Fibroblast of pulmonary artery (primary cell): ENCODE measurements around the gene AXIN1.
A peak's percentile ranks its signal among the peaks of the same experiment; 100 is the strongest.
"Not testable (repeated sequence)": the region's sequence is repeated elsewhere in the genome, so short reads cannot be mapped to it uniquely, and the experiment has no call there.

Source experiments
- DNase-seq: peaks from one replicate; pipeline ENCODE4 v3.0.0-alpha.2; 2010; ENCODE audit warnings: low read depth
- H3K4me3 ChIP-seq: replicated peaks from 2 replicates; pipeline ENCODE4 v1.5.1; 2011; ENCODE audit warnings: low read depth, mild to moderate bottlenecking, control low read depth, low read length, moderate library complexity
- CTCF ChIP-seq: IDR thresholded peaks from 2 replicates; pipeline ENCODE4 v1.5.1; 2011; ENCODE audit warnings: mild to moderate bottlenecking, control low read depth, low read length, inconsistent platforms; ENCODE audit errors: missing control alignments

Gene AXIN1

DNA sequence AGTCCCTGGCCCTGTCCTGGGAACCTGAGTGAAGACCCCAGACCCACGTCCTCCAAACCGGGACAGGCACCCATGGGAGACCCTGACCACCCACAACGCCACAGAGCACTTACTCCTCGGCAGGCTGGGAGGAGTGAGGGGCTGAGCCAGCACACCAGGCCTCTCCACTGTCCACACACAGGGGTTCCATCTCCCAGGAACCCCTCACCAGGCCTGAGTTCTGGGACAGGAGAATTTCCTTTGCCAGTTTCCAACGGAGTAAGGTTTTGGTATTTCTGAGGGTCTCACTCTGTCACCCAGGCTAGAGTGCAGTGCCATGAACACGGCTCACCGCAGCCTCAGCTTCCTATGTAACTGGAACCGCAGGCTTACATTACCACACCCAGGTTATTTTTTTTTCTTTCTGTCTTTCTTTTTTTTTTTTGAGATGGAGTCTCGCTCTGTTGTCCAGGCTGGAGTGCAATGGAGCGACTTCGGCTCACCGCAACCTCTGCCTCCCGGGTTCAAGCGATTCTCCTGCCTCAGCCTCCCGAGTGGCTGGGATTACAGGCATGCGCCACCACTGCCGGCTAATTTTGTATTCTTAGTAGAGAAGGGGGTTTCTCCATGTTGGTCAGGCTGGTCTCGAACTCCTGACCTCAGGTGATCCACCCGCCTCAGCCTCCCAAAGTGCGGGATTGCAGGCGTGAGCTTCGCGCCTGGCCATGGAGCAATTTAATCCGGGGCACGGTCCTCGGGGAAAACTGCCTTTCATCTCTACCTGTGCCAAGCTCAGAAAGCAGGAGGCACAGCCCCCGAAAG is 27.6 kb upstream of the AXIN1 start:
- TF ChIP-seq CTCF: no peak

DNA sequence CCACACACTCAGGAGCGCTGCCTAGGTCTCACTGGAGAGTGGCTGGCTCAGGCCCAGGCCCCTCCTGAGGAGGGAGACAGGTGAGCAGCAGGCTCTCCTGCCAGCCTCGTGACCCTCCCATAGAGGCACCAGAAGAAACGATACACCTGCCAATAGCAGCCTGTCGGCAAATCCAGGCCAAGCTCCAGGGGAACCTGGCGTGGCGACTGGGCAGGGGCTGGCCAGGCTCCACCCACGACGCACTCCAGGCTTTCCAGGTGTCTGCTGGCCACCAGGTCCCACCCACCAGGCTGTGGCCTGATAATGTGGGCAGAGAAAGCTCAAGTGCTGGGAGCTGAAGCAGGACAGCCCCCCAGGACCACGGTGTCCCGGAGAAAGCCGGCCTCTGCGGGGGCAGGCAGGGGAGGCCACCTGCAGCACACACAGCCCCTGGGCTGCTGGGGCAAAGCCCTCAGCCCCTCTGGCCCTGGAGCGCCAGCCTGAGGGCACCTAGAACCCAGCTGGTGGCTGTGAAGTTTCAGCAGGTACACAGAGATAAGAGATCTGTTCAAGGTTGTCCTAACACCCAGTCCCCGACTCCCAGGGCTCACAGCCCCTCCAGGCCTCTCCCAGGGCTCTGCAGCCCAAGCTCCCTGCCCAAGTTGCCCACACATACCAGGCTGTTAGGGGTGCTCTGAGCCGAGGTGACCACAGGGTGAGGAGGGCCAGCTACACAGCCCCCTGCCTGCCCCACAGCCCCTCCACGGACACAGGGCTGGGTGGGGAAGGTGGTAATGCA is 26.8 kb upstream of the AXIN1 start:
- DNase-seq: no peak
- TF ChIP-seq CTCF: no peak
- no peak overlapping the region for H3K4me3 ChIP-seq

More for the DNA sequence above, 27.6 kb upstream of the AXIN1 start:
- H3K4me3 ChIP-seq: peak overlapping the region; percentile 76
- DNase-seq: no peak

DNA sequence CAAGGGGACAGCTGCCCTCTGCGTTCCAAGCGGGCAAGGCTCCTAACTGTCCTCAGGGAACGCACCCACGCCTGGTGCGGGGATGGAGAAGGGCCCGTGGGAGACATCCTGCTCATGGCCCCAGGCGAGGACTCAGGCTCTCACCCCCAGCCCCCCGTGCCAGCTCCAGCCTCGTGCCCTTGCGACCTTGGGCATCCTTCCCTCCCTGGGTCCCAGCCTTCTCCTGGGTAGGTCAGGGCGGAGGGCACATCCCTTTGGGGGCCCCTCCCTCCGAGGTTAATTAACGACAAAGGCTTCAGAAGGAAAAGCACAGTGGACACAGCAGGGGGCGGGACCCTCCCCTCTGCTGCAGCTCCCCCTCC is 26.3 kb upstream of the AXIN1 start:
- no peak for DNase-seq
- no peak for TF ChIP-seq CTCF
- H3K4me3 ChIP-seq: no peak overlapping the region

- DNase-seq, H3K4me3 ChIP-seq: not testable (repeated sequence)
These were observed 25.7 kb upstream of the AXIN1 start for GRCh38 chr16:378113-378820.

DNA sequence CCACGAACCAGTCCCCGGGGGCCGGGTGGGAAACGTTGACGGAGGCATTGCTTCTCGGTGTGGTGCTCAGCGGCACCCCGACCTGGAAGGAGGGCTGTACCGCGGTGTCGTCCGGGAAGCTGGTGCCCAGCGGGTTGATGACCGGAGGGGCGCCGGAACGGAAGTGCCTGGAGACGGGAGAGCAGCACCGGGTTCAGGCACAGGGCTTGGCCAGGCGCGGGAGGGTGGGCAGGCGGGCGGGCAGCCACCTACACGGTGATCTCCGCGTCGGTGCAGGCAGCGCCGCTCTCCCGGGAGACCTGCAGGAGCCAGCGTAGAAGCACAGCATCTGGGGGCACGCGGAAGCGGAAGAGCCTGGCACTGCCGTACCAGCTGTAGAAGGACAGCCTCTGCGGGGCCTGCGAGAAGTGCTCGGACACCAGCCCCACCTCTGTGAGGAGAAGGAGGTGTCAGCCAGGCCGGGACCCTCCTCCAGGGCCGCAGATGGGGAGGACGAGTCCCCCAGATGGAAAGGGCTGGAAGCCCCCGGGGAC is 25.0 kb upstream of the AXIN1 start:
- no peak for TF ChIP-seq CTCF
- no peak for DNase-seq
- no peak overlapping the region for H3K4me3 ChIP-seq

GRCh38 chr16:376817-377418 is 24.4 kb upstream of the AXIN1 start:
- DNase-seq: no peak
- H3K4me3 ChIP-seq: no peak overlapping the region
- no peak for TF ChIP-seq CTCF
